K562 (cell line): ENCODE data around the gene KIF17. TPM values are rescaled to one million over a fixed set of nuclear protein-coding genes. Genes with fewer than 3 reads are reported as not detected.

Experiments used
- BRCA1 ChIP-seq, 2 experiments: fragments of 450-650 bp in 1 of 2; sonication (generic) in 1 of 2; formaldehyde crosslinking in 1 of 2; IDR thresholded peaks; 2 replicates each; pipeline versions ENCODE4 v1.5.0 to v1.6.1; 2017 to 2020; ENCODE audit warnings: mild to moderate bottlenecking in 1 of 2, missing genetic modification reagents in 1 of 2
- EP300 ChIP-seq: IDR thresholded peaks from 2 replicates; pipeline ENCODE4 v1.6.1; 2012; ENCODE audit warnings: low read length, improper control_type of control experiment
- NONO ChIP-seq, 2 experiments: fragments of 200-400 bp in 1 of 2; fragments of 450-650 bp in 1 of 2; formaldehyde crosslinking in 1 of 2; IDR thresholded peaks; 2 replicates each; pipeline ENCODE4 v1.6.1; 2017; ENCODE audit warnings: low read depth in 2 of 2, mild to moderate bottlenecking in 2 of 2, moderate library complexity in 2 of 2, low read length in 1 of 2
- TAF9B ChIP-seq: fragments of 450-650 bp; IDR thresholded peaks from 2 replicates; pipeline ENCODE4 v1.6.1; 2018; ENCODE audit warnings: mild to moderate bottlenecking; ENCODE audit not compliant: partially characterized antibody
- TCF3 ChIP-seq: sonication (generic); formaldehyde crosslinking; IDR thresholded peaks from 2 replicates; pipeline ENCODE4 v1.4.0; 2020; ENCODE audit warnings: mild to moderate bottlenecking, missing genetic modification reagents
- TRIM24 ChIP-seq, 2 experiments: fragments of 450-650 bp; IDR thresholded peaks; 2 replicates each; pipeline ENCODE4 v1.6.1; 2016
- ZNF311 ChIP-seq: fragments of 250-450 bp; sonication (Bioruptor Pico); IDR thresholded peaks from 2 replicates; pipeline ENCODE4 v1.4.0; 2020; ENCODE audit warnings: mild to moderate bottlenecking, moderate library complexity
- ZZZ3 ChIP-seq: fragments of 450-650 bp; IDR thresholded peaks from 2 replicates; pipeline ENCODE4 v1.6.1; 2016; ENCODE audit warnings: antibody characterized with exemption, mild to moderate bottlenecking, moderate library complexity
- polyA plus RNA-seq, 8 experiments: library from polyadenylated mRNA; depleted of rRNA in 4 of 8; stranded (reverse) in 5 of 8; unstranded in 3 of 8; fragments of >200 nt; fragmentation: Nextera tagmentation in 2 of 8; fragmentation: Illumina TruSeq in 1 of 8; extraction: Ambion mirVana in 2 of 8; extraction: Trizol in 1 of 8; gene quantifications; 2 replicates each; pipeline versions ENCODE4 v1.2.1 to v1.2.3, GENCODE V29; 2011 to 2014; ENCODE audit warnings: inconsistent platforms in 1 of 8, missing spikeins in 1 of 8
- total RNA-seq, 7 experiments: library from RNA; depleted of rRNA in 6 of 7; stranded (reverse); fragments of >200 nt in 6 of 7; fragmentation: Illumina TruSeq in 2 of 7; extraction: Trizol in 2 of 7; gene quantifications; 2 replicates each; pipeline versions ENCODE4 v1.2.1 to v1.2.3, GENCODE V29; 2011 to 2021; ENCODE audit warnings: low replicate concordance in 1 of 7
- TF ChIP-seq, protein P1 (sequence below): fragments of 200-600 bp; sonication (generic); IDR thresholded peaks from one replicate; pipeline ENCODE4 v1.6.1; 2012; ENCODE audit warnings: mild to moderate bottlenecking, low read depth, low read length, inconsistent platforms
- TF ChIP-seq, protein P2 (sequence below): fragments of 250-450 bp; sonication (Bioruptor Pico); IDR thresholded peaks from 2 replicates; pipeline ENCODE4 v1.5.0; 2020; ENCODE audit warnings: mild to moderate bottlenecking, borderline replicate concordance

The KIF17 gene
- total and polyA plus RNA-seq, 9 of the 15 experiments (the other 6 are each of a cell fraction or from before 2014, with no cell fraction given): 0.04 to 0.47 (median 0.18) TPM; not detected in 5

GRCh38 chr1:20696397-20697333, 21.1 kb downstream of the KIF17 start (continued):
- TF ChIP-seq, protein P1, sequence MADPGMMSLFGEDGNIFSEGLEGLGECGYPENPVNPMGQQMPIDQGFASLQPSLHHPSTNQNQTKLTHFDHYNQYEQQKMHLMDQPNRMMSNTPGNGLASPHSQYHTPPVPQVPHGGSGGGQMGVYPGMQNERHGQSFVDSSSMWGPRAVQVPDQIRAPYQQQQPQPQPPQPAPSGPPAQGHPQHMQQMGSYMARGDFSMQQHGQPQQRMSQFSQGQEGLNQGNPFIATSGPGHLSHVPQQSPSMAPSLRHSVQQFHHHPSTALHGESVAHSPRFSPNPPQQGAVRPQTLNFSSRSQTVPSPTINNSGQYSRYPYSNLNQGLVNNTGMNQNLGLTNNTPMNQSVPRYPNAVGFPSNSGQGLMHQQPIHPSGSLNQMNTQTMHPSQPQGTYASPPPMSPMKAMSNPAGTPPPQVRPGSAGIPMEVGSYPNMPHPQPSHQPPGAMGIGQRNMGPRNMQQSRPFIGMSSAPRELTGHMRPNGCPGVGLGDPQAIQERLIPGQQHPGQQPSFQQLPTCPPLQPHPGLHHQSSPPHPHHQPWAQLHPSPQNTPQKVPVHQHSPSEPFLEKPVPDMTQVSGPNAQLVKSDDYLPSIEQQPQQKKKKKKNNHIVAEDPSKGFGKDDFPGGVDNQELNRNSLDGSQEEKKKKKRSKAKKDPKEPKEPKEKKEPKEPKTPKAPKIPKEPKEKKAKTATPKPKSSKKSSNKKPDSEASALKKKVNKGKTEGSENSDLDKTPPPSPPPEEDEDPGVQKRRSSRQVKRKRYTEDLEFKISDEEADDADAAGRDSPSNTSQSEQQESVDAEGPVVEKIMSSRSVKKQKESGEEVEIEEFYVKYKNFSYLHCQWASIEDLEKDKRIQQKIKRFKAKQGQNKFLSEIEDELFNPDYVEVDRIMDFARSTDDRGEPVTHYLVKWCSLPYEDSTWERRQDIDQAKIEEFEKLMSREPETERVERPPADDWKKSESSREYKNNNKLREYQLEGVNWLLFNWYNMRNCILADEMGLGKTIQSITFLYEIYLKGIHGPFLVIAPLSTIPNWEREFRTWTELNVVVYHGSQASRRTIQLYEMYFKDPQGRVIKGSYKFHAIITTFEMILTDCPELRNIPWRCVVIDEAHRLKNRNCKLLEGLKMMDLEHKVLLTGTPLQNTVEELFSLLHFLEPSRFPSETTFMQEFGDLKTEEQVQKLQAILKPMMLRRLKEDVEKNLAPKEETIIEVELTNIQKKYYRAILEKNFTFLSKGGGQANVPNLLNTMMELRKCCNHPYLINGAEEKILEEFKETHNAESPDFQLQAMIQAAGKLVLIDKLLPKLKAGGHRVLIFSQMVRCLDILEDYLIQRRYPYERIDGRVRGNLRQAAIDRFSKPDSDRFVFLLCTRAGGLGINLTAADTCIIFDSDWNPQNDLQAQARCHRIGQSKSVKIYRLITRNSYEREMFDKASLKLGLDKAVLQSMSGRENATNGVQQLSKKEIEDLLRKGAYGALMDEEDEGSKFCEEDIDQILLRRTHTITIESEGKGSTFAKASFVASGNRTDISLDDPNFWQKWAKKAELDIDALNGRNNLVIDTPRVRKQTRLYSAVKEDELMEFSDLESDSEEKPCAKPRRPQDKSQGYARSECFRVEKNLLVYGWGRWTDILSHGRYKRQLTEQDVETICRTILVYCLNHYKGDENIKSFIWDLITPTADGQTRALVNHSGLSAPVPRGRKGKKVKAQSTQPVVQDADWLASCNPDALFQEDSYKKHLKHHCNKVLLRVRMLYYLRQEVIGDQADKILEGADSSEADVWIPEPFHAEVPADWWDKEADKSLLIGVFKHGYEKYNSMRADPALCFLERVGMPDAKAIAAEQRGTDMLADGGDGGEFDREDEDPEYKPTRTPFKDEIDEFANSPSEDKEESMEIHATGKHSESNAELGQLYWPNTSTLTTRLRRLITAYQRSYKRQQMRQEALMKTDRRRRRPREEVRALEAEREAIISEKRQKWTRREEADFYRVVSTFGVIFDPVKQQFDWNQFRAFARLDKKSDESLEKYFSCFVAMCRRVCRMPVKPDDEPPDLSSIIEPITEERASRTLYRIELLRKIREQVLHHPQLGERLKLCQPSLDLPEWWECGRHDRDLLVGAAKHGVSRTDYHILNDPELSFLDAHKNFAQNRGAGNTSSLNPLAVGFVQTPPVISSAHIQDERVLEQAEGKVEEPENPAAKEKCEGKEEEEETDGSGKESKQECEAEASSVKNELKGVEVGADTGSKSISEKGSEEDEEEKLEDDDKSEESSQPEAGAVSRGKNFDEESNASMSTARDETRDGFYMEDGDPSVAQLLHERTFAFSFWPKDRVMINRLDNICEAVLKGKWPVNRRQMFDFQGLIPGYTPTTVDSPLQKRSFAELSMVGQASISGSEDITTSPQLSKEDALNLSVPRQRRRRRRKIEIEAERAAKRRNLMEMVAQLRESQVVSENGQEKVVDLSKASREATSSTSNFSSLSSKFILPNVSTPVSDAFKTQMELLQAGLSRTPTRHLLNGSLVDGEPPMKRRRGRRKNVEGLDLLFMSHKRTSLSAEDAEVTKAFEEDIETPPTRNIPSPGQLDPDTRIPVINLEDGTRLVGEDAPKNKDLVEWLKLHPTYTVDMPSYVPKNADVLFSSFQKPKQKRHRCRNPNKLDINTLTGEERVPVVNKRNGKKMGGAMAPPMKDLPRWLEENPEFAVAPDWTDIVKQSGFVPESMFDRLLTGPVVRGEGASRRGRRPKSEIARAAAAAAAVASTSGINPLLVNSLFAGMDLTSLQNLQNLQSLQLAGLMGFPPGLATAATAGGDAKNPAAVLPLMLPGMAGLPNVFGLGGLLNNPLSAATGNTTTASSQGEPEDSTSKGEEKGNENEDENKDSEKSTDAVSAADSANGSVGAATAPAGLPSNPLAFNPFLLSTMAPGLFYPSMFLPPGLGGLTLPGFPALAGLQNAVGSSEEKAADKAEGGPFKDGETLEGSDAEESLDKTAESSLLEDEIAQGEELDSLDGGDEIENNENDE: no peak
- TF ChIP-seq TAF9B (no peak), BRCA1 (IDR thresholded peaks at IDR 0.05) (no peak), BRCA1 (CRISPR knock-in tag; IDR thresholded peaks at IDR 0.05) (peak; percentile 23; the same call in 1 of the 2 replicates), EP300 (peak; percentile 37; the same call in 1 of the 2 replicates), TRIM24 (IDR thresholded peaks at IDR 0.05) (no peak), TCF3 (CRISPR knock-in tag) (peak; percentile 8; the same call in 1 of the 2 replicates), NONO (IDR thresholded peaks at IDR 0.05; ENCODE audit: low read depth in 2 of 2, low read length in 1 of 2) (0 out of 4 replicates have a peak, but pooled peaks of 1 of the 2 experiments have one; percentile 30), ZNF311 (no peak), ZZZ3 (no peak; the same call in 1 of the 2 replicates)
- TF ChIP-seq, protein P2, sequence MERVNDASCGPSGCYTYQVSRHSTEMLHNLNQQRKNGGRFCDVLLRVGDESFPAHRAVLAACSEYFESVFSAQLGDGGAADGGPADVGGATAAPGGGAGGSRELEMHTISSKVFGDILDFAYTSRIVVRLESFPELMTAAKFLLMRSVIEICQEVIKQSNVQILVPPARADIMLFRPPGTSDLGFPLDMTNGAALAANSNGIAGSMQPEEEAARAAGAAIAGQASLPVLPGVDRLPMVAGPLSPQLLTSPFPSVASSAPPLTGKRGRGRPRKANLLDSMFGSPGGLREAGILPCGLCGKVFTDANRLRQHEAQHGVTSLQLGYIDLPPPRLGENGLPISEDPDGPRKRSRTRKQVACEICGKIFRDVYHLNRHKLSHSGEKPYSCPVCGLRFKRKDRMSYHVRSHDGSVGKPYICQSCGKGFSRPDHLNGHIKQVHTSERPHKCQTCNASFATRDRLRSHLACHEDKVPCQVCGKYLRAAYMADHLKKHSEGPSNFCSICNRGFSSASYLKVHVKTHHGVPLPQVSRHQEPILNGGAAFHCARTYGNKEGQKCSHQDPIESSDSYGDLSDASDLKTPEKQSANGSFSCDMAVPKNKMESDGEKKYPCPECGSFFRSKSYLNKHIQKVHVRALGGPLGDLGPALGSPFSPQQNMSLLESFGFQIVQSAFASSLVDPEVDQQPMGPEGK (CRISPR knock-in tag): no peak
